MM.1S (cell line): ENCODE data around the gene SMIM38.

Experiments used
- DNase-seq: peaks from one replicate; pipeline ENCODE4 v3.0.0-alpha.2; 2015
- H2AFZ ChIP-seq: fragments of 300-600 bp; sonication (generic); 2 replicates; pipeline ENCODE4 v1.6.0; 2016; ENCODE audit warnings: antibody characterized with exemption, low read length
- H3F3A ChIP-seq: fragments of 300-600 bp; sonication (generic); 2 replicates; pipeline ENCODE4 v1.6.1; 2016; ENCODE audit warnings: mild to moderate bottlenecking, antibody characterized with exemption, low read length, moderate library complexity, mixed read lengths; ENCODE audit not compliant: insufficient read depth
- H3K27ac ChIP-seq: fragments of 300-600 bp; sonication (generic); 2 replicates; pipeline ENCODE4 v1.5.1; 2016; ENCODE audit warnings: mild to moderate bottlenecking, low read length
- H3K27me3 ChIP-seq: fragments of 300-600 bp; sonication (generic); replicated peaks from 2 replicates; pipeline ENCODE4 v1.6.0; 2016; ENCODE audit warnings: low read length; ENCODE audit not compliant: insufficient read depth
- H3K36me3 ChIP-seq: fragments of 300-600 bp; sonication (generic); replicated peaks from 2 replicates; pipeline ENCODE4 v1.6.1; 2016; ENCODE audit warnings: mild to moderate bottlenecking, low read length, mixed read lengths; ENCODE audit not compliant: insufficient read depth
- H3K4me1 ChIP-seq: fragments of 300-600 bp; sonication (generic); 2 replicates; pipeline ENCODE4 v1.6.1; 2016; ENCODE audit warnings: low read length, mixed read lengths
- H3K4me2 ChIP-seq: fragments of 300-600 bp; sonication (generic); 2 replicates; pipeline ENCODE4 v1.6.0; 2016; ENCODE audit warnings: low read depth, low read length
- H3K4me3 ChIP-seq: fragments of 300-600 bp; sonication (generic); 2 replicates; pipeline ENCODE4 v1.5.1; 2016; ENCODE audit warnings: low read length, mixed read lengths
- H3K79me2 ChIP-seq: fragments of 300-600 bp; sonication (generic); 2 replicates; pipeline ENCODE4 v1.6.1; 2016; ENCODE audit warnings: mixed run types, low read length, mixed read lengths
- H3K9ac ChIP-seq: fragments of 300-600 bp; sonication (generic); 2 replicates; pipeline ENCODE4 v1.6.1; 2016; ENCODE audit warnings: low read length, mixed read lengths
- H3K9me2 ChIP-seq: fragments of 300-600 bp; sonication (generic); replicated peaks from 2 replicates; pipeline ENCODE4 v1.6.1; 2016; ENCODE audit warnings: mild to moderate bottlenecking, low read length, mixed read lengths; ENCODE audit not compliant: insufficient read depth
- H3K9me3 ChIP-seq: fragments of 300-600 bp; sonication (generic); replicated peaks from 2 replicates; pipeline ENCODE4 v1.6.1; 2016; ENCODE audit warnings: mild to moderate bottlenecking, low read length, mixed read lengths; ENCODE audit not compliant: insufficient read depth
- H4K20me1 ChIP-seq: fragments of 300-600 bp; sonication (generic); 2 replicates; pipeline ENCODE4 v1.6.1; 2016; ENCODE audit warnings: mild to moderate bottlenecking, low read length, moderate library complexity, mixed read lengths; ENCODE audit not compliant: insufficient read depth
- EZH2 ChIP-seq: fragments of 300-600 bp; sonication (generic); optimal IDR thresholded peaks from 2 replicates; pipeline ENCODE3; 2017; ENCODE audit warnings: low read depth, mild to moderate bottlenecking, antibody characterized with exemption, low read length, mixed read lengths
- EZH2phosphoT487 ChIP-seq: fragments of 300-600 bp; sonication (generic); IDR thresholded peaks from 2 replicates; pipeline ENCODE4 v1.6.1; 2018; ENCODE audit warnings: antibody characterized with exemption, low read length
- TF ChIP-seq, protein P1 (sequence below): fragments of 300-600 bp; sonication (generic); IDR thresholded peaks from 2 replicates; pipeline ENCODE4 v1.5.1; 2016; ENCODE audit warnings: antibody characterized with exemption, low read length, mixed read lengths

The SMIM38 gene

DNA sequence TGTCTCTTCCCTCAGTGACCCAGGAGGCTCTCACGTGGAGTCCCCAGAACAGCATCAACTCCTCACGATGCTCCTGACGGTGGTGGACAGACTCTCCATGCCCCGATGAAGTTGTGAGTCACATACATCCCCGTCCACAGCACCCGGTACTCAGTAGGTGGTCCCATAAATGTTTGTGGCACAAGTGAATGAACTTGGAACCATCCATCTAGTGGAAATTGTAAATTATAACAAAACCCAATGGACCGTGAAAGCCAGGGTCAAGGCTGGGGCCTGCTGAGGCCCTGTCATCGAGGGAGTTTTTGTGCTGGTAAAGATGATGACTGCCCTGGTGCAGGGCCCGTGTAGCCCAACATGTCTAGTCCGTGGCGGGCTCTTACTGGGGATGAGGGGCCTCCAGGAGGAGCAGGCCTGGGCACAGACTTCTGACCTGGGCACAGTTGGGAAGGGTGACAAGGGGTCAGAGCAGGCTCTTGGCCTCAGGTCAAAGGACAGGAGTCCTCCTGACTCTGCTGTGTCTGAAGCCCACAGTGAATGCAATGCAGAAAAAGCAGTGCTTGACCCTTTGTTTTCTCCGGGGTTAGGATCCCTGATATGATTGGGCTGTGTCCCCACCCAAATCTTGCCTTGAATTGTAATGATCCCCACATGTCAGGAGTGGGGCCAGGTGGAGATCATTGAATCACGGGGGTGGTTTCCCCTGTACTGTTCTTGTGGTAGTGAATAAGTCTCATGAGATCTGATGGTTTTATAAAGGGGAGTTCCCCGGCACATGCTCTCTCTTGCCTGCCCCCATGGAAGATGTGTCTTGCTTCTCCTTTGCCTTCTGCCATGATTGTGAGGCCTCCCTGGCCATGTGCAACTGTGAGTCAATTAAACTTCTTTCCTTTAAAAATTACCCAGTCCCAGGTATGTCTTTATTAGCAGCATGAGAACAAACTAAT lies 20.0 kb upstream of the SMIM38 start:
- Histone ChIP-seq H4K20me1 (no peaks in the 10 kb centered on the region), H3K9me2 (no peaks in the 10 kb centered on the region), H3K4me1 (no peaks in the 10 kb centered on the region), H3K79me2 (no peaks in the 10 kb centered on the region), H3K36me3 (no peaks in the 10 kb centered on the region), H3K4me3 (no peak overlapping the region), H3K4me2 (no peak overlapping the region), H3F3A (no peaks in the 10 kb centered on the region), H3K27me3 (peaks cover 13% of the 10 kb centered on the region; the same call in 1 of the 2 replicates), H3K9me3 (no peaks in the 10 kb centered on the region), H2AFZ (no peak overlapping the region), H3K27ac (no peak overlapping the region), H3K9ac (no peak overlapping the region)
- TF ChIP-seq, protein P1, sequence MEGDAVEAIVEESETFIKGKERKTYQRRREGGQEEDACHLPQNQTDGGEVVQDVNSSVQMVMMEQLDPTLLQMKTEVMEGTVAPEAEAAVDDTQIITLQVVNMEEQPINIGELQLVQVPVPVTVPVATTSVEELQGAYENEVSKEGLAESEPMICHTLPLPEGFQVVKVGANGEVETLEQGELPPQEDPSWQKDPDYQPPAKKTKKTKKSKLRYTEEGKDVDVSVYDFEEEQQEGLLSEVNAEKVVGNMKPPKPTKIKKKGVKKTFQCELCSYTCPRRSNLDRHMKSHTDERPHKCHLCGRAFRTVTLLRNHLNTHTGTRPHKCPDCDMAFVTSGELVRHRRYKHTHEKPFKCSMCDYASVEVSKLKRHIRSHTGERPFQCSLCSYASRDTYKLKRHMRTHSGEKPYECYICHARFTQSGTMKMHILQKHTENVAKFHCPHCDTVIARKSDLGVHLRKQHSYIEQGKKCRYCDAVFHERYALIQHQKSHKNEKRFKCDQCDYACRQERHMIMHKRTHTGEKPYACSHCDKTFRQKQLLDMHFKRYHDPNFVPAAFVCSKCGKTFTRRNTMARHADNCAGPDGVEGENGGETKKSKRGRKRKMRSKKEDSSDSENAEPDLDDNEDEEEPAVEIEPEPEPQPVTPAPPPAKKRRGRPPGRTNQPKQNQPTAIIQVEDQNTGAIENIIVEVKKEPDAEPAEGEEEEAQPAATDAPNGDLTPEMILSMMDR: no peak
- TF ChIP-seq EZH2phosphoT487 (no peak), EZH2 (no peak)
- no peak for DNase-seq

DNA sequence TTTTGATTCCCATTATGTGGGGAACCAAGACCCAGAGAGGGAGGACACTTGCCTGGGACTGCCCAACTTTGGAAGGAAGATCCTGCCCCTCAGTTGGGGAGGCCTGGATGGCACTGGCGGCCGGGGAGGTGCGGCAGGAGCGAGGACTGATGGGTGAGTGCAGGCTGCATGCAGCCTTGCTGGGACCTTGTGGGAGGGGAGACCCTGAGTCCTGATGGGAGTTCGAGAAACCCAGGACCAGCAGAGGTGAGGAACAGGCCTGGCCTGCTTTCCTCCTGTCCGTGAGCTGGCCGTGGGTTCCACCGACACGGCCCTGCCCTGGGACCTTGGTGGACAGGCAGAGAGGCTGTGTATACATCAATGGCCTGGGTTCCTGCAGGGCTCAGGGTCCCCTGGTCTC lies 19.3 kb upstream of the SMIM38 start:
- no peaks in the 10 kb centered on the region for H3K79me2 ChIP-seq
- no peak overlapping the region for H3K27ac ChIP-seq
- H3K27me3 ChIP-seq: peaks cover 13% of the 10 kb centered on the region; the same call in 1 of the 2 replicates
- no peak overlapping the region for H3K9ac ChIP-seq
- TF ChIP-seq, protein P1: no peak
- TF ChIP-seq EZH2 (no peak), EZH2phosphoT487 (no peak)
- H3K9me3 ChIP-seq: no peaks in the 10 kb centered on the region
- H3F3A ChIP-seq: no peaks in the 10 kb centered on the region
- H3K4me3 ChIP-seq: no peak overlapping the region
- DNase-seq: no peak
- no peak overlapping the region for H3K4me2 ChIP-seq
- H3K36me3 ChIP-seq: no peaks in the 10 kb centered on the region
- H3K9me2 ChIP-seq: no peaks in the 10 kb centered on the region
- no peaks in the 10 kb centered on the region for H4K20me1 ChIP-seq
- H3K4me1 ChIP-seq: no peaks in the 10 kb centered on the region
- no peak overlapping the region for H2AFZ ChIP-seq

DNA sequence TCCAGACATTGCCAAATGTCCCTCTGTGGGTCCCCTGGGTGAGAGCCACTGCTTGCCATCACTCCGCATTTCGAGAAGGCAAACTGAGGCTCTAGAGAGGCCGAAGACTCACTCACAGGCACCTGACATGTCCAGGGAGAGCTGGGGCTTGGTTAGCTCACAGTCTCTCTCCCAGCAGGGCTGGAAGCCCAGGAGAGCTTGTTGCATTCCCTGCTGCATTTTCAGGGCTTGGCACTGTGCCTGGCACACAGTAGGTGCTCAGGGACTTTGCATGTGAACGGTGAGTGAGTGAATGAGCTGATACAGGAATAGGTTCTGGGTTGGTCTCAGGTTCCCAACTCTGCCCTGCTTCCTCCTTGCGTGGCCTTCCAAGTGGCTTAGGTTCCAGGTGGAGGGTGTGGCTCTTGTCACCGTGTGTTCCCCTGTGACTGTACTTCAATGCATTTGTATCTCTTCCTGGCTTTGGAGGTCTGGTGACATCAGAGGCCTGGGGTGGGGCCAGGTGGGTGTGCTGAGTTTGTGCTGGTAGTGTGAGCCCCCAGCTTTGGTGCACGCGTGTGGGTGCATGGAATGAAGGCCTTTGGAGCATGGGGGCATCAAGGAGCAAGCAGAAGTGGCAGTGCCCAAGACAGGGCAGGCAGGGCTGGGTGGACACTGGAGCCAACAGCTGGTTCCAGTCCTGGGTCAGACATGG lies 18.4 kb upstream of the SMIM38 start:
- Histone ChIP-seq H3K9me2 (no peaks in the 10 kb centered on the region), H3K4me3 (no peak overlapping the region), H2AFZ (no peak overlapping the region), H3K4me2 (no peak overlapping the region), H3K79me2 (no peaks in the 10 kb centered on the region), H3K4me1 (no peaks in the 10 kb centered on the region), H4K20me1 (no peaks in the 10 kb centered on the region), H3K27me3 (peaks cover 7% of the 10 kb centered on the region; the same call in 1 of the 2 replicates), H3K9me3 (no peaks in the 10 kb centered on the region), H3K27ac (no peak overlapping the region), H3K36me3 (no peaks in the 10 kb centered on the region), H3K9ac (no peak overlapping the region), H3F3A (no peaks in the 10 kb centered on the region)
- no peak for TF ChIP-seq EZH2
- no peak for TF ChIP-seq EZH2phosphoT487
- TF ChIP-seq, protein P1: no peak
- no peak for DNase-seq
